ENCODE measurements around the gene TTC16. TPM values are rescaled to one million over a fixed set of nuclear protein-coding genes. Genes with fewer than 3 reads are reported as not detected.

Gene TTC16
- total RNA-seq, 1 experiment from 2014 or later = not detected

- no peak overlapping the region for H4K5ac ChIP-seq (ENCODE audit: insufficient read length, low read depth, low read length)
- no peaks in the 10 kb centered on the region for H3K79me2 ChIP-seq (ENCODE audit: insufficient read depth, low read length)
- no peak overlapping the region for H2BK5ac ChIP-seq (ENCODE audit: insufficient read length, low read length)
- H3K4me2 ChIP-seq (ENCODE audit: insufficient read depth, insufficient read length, low read length) = no peak overlapping the region
- H3K27ac Mint-ChIP-seq = no peak overlapping the region
- H3K4me1 Mint-ChIP-seq = no peaks in the 10 kb centered on the region
- no peak for DNase-seq
- H3K27ac ChIP-seq (ENCODE audit: insufficient read length, low read depth, low read length) = no peak overlapping the region
- no peak overlapping the region for H2BK15ac ChIP-seq (ENCODE audit: low read depth, low read length)
- H3K23me2 ChIP-seq (ENCODE audit: insufficient read length, low read depth, low read length, poor library complexity, severe bottlenecking) = no peaks in the 10 kb centered on the region
- WGBS (ENCODE audit: extremely low coverage, insufficient read length, low lambda C conversion rate) = no CpG with 5 or more reads among the region's 3 CpGs
- no peak overlapping the region for H4K8ac ChIP-seq (replicated peaks; ENCODE audit: insufficient read length, low read depth, low read length)
- H3K9me3 ChIP-seq (ENCODE audit: control insufficient read depth, low read depth, low read length) = no peaks in the 10 kb centered on the region
- H2BK120ac ChIP-seq (ENCODE audit: low read depth, low read length, poor library complexity, severe bottlenecking) = no peak overlapping the region
- no peaks in the 10 kb centered on the region for H3K9me3 Mint-ChIP-seq
- H3K18ac ChIP-seq (ENCODE audit: insufficient read length, low read depth, low read length) = no peak overlapping the region
- no peaks in the 10 kb centered on the region for H3K27me3 ChIP-seq (ENCODE audit: insufficient read depth, low read length)
- no peak overlapping the region for H3K14ac ChIP-seq (ENCODE audit: insufficient read depth, low read length)
- H3K9ac ChIP-seq (ENCODE audit: extremely low read depth, insufficient read length, low read length) = no peak overlapping the region
- H4K20me1 ChIP-seq (ENCODE audit: control insufficient read depth, insufficient read depth, insufficient read length) = peaks cover 2% of the 10 kb centered on the region
- H3K79me1 ChIP-seq (ENCODE audit: insufficient read depth, low read depth, low read length, poor library complexity, severe bottlenecking) = no peaks in the 10 kb centered on the region
- no peak overlapping the region for H3K23ac ChIP-seq (ENCODE audit: insufficient read length, low read depth, low read length)
- no peak overlapping the region for H2AK5ac ChIP-seq (ENCODE audit: insufficient read length, low read length)
- no peak overlapping the region for H2AFZ ChIP-seq (ENCODE audit: low read length)
- no peak overlapping the region for H4K91ac ChIP-seq (ENCODE audit: insufficient read length, low read depth, low read length)
- no peak for TF ChIP-seq CTCF (conservative IDR thresholded peaks at IDR 0.05)
- H3K4ac ChIP-seq (ENCODE audit: low read depth, low read length) = no peak overlapping the region
- no peaks in the 10 kb centered on the region for H3K27me3 Mint-ChIP-seq (ENCODE audit: low read depth)
- no peak overlapping the region for H3K56ac ChIP-seq (ENCODE audit: insufficient read length, low read depth, low read length)
- no peak overlapping the region for H2BK12ac ChIP-seq (ENCODE audit: insufficient read length, low read depth, low read length)
- H3K36me3 Mint-ChIP-seq (ENCODE audit: insufficient read depth in 1 of 3, low read depth in 3 of 3) = peaks cover 28 to 58% (median 35%) of the 10 kb centered on the region in 3 experiments; a peak in 6 of 7 replicates
- H3K4me1 ChIP-seq (ENCODE audit: insufficient read depth, low read length) = no peaks in the 10 kb centered on the region
- no peak overlapping the region for H3T11ph ChIP-seq (ENCODE audit: low read length)
- H2BK20ac ChIP-seq (ENCODE audit: low read depth, low read length, poor library complexity, severe bottlenecking) = no peak overlapping the region
- no peak overlapping the region for H3K4me3 Mint-ChIP-seq
Observed at GRCh38 chr9:127667127-127667844, 48.6 kb upstream of the TTC16 start.
